ENCODE data around the gene LHFPL4. TPM values are rescaled to one million over a fixed set of nuclear protein-coding genes. Genes with fewer than 3 reads are reported as not detected.

The LHFPL4 gene
- total RNA-seq, 1 donor = not detected

DNA sequence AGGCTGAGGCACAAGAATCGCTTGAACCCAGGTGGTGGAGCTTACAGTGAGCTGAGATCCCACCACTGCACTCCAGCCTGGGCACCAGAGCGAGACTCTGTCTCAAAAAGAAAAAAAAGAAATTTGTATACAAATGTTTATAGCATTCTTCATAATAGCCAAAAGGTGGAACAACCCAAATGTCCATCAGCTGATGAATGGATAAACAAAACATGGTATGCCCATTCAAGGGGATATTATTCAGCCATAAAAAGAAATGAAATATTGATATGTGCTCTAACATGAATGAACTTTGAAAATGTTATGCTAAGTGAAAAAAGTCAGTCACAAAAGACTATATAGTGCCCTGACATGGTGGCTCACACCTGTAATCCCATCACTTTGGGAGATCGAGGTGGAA, 11.4 kb downstream of the LHFPL4 start:
- no peak overlapping the region for H3K4me3 ChIP-seq (ENCODE audit: low read depth, low read length)
- TF ChIP-seq, protein P1, sequence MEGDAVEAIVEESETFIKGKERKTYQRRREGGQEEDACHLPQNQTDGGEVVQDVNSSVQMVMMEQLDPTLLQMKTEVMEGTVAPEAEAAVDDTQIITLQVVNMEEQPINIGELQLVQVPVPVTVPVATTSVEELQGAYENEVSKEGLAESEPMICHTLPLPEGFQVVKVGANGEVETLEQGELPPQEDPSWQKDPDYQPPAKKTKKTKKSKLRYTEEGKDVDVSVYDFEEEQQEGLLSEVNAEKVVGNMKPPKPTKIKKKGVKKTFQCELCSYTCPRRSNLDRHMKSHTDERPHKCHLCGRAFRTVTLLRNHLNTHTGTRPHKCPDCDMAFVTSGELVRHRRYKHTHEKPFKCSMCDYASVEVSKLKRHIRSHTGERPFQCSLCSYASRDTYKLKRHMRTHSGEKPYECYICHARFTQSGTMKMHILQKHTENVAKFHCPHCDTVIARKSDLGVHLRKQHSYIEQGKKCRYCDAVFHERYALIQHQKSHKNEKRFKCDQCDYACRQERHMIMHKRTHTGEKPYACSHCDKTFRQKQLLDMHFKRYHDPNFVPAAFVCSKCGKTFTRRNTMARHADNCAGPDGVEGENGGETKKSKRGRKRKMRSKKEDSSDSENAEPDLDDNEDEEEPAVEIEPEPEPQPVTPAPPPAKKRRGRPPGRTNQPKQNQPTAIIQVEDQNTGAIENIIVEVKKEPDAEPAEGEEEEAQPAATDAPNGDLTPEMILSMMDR (IDR thresholded peaks at IDR 0.05; ENCODE audit: insufficient read depth, low read depth, low read length) = no peak
- DNase-seq (ENCODE audit: low read depth) = no peak

DNA sequence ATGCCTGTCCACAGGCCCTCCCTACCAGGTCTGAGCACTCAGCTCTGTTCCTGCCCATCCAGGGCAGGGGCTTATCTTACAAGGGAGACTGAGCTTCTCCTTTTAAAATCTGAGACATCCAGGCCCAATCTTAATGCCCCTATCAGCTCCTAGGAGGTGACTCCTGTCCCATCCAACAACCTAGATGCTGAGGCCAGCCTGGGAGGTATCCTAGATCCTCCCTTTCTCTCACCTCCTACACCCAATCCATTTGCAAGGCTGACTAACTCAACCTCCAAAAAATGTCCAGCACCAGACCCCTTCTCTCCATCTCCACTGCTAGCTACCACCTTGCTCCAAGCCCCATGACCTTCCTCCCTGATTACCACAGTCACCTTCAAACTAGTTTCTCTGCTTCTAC, 17.4 kb downstream of the LHFPL4 start:
- DNase-seq (ENCODE audit: low read depth) = no peak
- H3K4me3 ChIP-seq (ENCODE audit: low read depth, low read length) = no peak overlapping the region
- TF ChIP-seq, protein P1 (IDR thresholded peaks at IDR 0.05; ENCODE audit: insufficient read depth, low read depth, low read length) = no peak

DNA sequence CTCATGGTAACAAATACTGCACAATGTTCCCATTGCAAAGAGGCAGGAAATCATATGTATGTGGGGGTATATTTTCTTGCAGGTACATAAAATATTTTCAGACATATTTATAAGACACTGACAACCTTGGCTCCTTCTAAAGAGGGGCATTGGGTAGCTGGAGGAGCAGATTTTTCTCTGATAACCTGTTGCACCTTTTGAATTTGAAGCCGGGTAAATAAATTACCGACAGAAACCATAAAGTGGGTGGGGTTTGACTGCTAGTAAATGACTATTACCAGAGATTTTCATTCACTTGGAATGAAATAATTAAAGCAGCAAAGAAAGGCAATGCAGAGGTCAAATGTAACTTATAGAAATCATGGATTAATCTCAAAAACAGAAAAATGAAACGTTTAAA, 19.2 kb downstream of the LHFPL4 start:
- TF ChIP-seq, protein P1 (IDR thresholded peaks at IDR 0.05; ENCODE audit: insufficient read depth, low read depth, low read length) = no peak
- DNase-seq (ENCODE audit: low read depth) = no peak
- H3K4me3 ChIP-seq (ENCODE audit: low read depth, low read length) = no peak overlapping the region

DNA sequence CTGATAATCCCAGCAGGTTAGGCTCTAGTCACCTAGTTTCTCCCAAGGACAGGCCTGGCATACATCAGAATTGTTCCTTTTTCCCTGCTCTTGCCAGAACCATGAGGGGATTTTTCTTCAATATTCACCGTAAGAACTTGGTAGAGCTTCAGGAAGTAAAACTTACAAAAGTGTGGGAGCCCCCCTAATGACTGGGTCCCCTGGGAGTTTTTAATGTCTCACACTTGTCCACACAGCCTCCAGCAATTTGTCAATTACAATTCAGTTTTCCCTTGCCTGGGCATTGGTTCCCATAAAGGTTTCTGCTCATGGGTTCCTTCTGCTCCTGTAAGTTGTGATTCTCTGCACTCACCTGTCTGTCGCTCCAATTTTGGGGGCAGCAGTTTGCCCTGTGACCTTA, 28.5 kb downstream of the LHFPL4 start:
- TF ChIP-seq, protein P1 (IDR thresholded peaks at IDR 0.05; ENCODE audit: insufficient read depth, low read depth, low read length) = no peak
- H3K4me3 ChIP-seq (ENCODE audit: low read depth, low read length) = no peak overlapping the region

DNA sequence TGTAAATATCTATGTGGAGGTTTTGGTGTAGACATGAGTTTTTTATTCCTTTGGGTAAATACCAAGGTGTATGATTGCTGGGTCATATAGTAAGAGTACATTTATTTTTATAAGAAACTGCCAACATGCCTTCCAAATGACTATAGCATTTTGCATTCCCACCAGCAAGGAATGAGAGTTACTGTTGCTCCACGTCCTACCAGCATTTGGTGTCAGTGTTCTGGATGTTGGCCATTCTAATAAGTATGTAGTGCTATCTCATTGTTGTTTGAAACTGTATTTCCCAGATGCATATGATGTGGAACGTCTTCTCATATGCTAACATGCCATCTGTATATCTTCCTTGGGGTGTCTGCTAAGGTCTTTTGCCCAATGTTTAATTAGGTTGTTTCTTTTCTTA, 38.7 kb downstream of the LHFPL4 start:
- no peak overlapping the region for H3K4me3 ChIP-seq (ENCODE audit: low read depth, low read length)
- TF ChIP-seq, protein P1 (IDR thresholded peaks at IDR 0.05; ENCODE audit: insufficient read depth, low read depth, low read length) = no peak
- DNase-seq (ENCODE audit: low read depth) = no peak

More for the DNA sequence above, 28.5 kb downstream of the LHFPL4 start:
- DNase-seq (ENCODE audit: low read depth) = no peak

DNA sequence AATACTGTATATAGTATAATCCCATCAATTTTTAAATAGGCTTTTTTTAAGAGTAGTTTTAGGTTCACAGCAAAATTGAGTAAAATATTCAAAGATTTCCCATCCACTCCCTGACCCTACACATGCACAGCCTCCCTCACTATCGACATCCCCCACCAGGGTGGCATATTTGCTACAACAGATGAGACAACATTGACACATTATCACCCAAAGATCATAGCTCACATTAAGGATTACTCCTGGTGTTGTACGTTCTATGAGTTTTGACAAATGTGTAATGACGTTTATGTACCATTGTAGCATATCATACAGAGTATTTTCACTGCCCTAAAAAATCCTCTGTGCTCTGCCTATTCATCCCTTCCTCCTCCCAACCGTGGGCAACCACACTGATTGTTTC, 39.3 kb downstream of the LHFPL4 start:
- no peak overlapping the region for H3K4me3 ChIP-seq (ENCODE audit: low read depth, low read length)
- DNase-seq (ENCODE audit: low read depth) = no peak
- TF ChIP-seq, protein P1 (IDR thresholded peaks at IDR 0.05; ENCODE audit: insufficient read depth, low read depth, low read length) = no peak

DNA sequence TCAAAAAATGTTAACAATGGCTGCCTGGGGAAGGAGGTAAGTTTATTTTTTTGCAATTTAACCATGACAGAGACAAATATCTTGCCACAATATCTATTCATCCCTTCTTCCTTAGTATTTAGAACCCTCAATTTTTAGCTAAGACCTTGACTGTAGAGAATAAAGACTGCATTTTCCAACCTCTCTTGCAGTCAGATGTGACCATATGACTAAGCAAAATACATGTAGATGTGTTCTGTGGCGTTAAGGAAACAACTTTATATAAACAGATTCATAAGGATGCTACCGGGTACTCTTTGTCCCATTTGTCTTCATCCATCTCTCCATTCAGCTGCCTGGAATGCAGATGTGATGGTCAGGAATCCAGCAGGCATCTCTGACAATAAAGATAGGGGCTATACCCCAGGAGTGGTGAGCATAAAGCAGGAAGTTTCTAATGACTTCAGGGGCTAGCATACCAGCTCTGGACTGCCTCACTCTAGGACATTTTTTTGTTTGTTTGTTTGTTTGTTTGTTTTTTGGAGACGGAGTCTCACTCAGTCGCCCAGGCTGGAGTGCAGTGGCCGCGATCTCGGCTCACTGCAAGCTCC, 41.1 kb downstream of the LHFPL4 start:
- DNase-seq (ENCODE audit: low read depth) = no peak
- TF ChIP-seq, protein P1 (IDR thresholded peaks at IDR 0.05; ENCODE audit: insufficient read depth, low read depth, low read length) = no peak
- H3K4me3 ChIP-seq (ENCODE audit: low read depth, low read length) = no peak overlapping the region

All from fibroblast of villous mesenchyme (primary cell).